ENCODE data around the gene MEF2B. TPM values are rescaled to one million over a fixed set of nuclear protein-coding genes. Genes with fewer than 3 reads are reported as not detected.
"Not testable (repeated sequence)": the region's sequence is repeated elsewhere in the genome, so short reads cannot be mapped to it uniquely, and the experiment has no call there.

Gene MEF2B
- total RNA-seq, 4 donors from 2014 or later: 0.21 to 3.7 TPM; not detected in 2

GRCh38 chr19:19185853-19186740, 16.0 kb upstream of the MEF2B start:
- H3K36me3 ChIP-seq: peaks cover 0 to 69% (median 0%) of the 10 kb centered on the region in 3 donors
- no peaks in the 10 kb centered on the region for H3K9me3 ChIP-seq
- no peak overlapping the region for H3K27ac ChIP-seq
- DNase-seq (ENCODE audit: low spot score in 2 of 2): no peak
- TF ChIP-seq POLR2A (IDR thresholded peaks at IDR 0.05) (no peak), CTCF (IDR thresholded peaks at IDR 0.05) (peak in 3 of 5 experiments; percentile 30 to 40 (median 30)), EP300 (IDR thresholded peaks at IDR 0.05) (no peak)
- peaks cover 5 to 36% (median 15%) of the 10 kb centered on the region in 4 donors for H3K4me1 ChIP-seq
- 56 to 75% methylated on average over 4 to 5 of the region's 9 CpGs for WGBS, 2 donors
- no peak overlapping the region for H3K4me3 ChIP-seq
- no peaks in the 10 kb centered on the region for H3K27me3 ChIP-seq

- Histone ChIP-seq H3K4me1 (peaks cover 0 to 7% (median 0%) of the 10 kb centered on the region in 4 donors), H3K9me3 (peaks cover 0 to 8% (median 0%) of the 10 kb centered on the region in 4 donors), H3K4me3 (no peak overlapping the region), H3K27ac (no peak overlapping the region), H3K36me3 (peaks cover 0 to 96% (median 0%) of the 10 kb centered on the region in 3 donors), H3K27me3 (no peaks in the 10 kb centered on the region)
- no peak for DNase-seq (ENCODE audit: low spot score in 2 of 2)
- 85 to 88% methylated on average over 9 of the region's 9 CpGs for WGBS, 2 donors
- TF ChIP-seq POLR2A (IDR thresholded peaks at IDR 0.05) (no peak), CTCF (IDR thresholded peaks at IDR 0.05) (no peak), EP300 (IDR thresholded peaks at IDR 0.05) (no peak)
Measured at GRCh38 chr19:19181488-19181998, 11.5 kb upstream of the MEF2B start.

- H3K4me3 ChIP-seq: no peak overlapping the region
- no peak for DNase-seq (ENCODE audit: low spot score in 2 of 2)
- TF ChIP-seq EP300 (IDR thresholded peaks at IDR 0.05) (no peak), POLR2A (IDR thresholded peaks at IDR 0.05) (no peak), CTCF (IDR thresholded peaks at IDR 0.05) (no peak)
- H3K36me3 ChIP-seq: peaks cover 0 to 93% (median 0%) of the 10 kb centered on the region in 3 donors
- peaks cover 0 to 8% (median 0%) of the 10 kb centered on the region in 4 donors for H3K9me3 ChIP-seq
- H3K27ac ChIP-seq: no peak overlapping the region
- H3K4me1 ChIP-seq: peaks cover 0 to under 1% (median 0%) of the 10 kb centered on the region in 4 donors
- 80 to 94% methylated on average over 13 to 17 of the region's 17 CpGs for WGBS, 2 donors
- no peaks in the 10 kb centered on the region for H3K27me3 ChIP-seq
Measured at GRCh38 chr19:19179548-19180441, 9.7 kb upstream of the MEF2B start.

DNA sequence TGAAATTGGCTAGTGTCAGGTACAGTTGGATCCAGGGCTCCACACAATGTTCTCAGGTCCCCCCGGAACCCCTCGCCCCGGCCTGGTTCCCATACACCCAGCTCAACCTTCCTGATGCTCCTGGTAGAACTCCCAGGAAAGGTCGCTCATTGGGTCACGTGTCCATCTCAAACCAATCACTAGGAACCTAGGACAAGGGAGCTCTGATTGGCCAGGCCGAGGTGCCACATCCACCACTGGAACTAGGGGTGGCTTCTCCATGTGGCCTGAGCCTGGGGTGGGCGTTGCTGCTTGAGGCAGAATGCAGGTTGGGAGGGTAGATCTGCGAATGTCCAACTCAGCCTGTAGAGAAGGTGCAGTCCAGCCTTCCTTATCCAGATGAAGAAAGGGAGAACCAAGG, 6.9 kb upstream of the MEF2B start:
- TF ChIP-seq POLR2A (IDR thresholded peaks at IDR 0.05) (no peak), CTCF (IDR thresholded peaks at IDR 0.05) (no peak), EP300 (IDR thresholded peaks at IDR 0.05) (no peak)
- H3K4me1 ChIP-seq: peaks cover 0 to 4% (median 0%) of the 10 kb centered on the region in 4 donors
- no peak overlapping the region for H3K27ac ChIP-seq
- DNase-seq (ENCODE audit: low spot score in 2 of 2): no peak
- H3K27me3 ChIP-seq: no peaks in the 10 kb centered on the region
- peaks cover 0 to 8% (median 0%) of the 10 kb centered on the region in 4 donors for H3K9me3 ChIP-seq
- no peak overlapping the region for H3K4me3 ChIP-seq
- peaks cover 0 to 76% (median 0%) of the 10 kb centered on the region in 3 donors for H3K36me3 ChIP-seq
- WGBS, 2 donors: 89 to 93% methylated on average over 6 to 8 of the region's 8 CpGs

DNA sequence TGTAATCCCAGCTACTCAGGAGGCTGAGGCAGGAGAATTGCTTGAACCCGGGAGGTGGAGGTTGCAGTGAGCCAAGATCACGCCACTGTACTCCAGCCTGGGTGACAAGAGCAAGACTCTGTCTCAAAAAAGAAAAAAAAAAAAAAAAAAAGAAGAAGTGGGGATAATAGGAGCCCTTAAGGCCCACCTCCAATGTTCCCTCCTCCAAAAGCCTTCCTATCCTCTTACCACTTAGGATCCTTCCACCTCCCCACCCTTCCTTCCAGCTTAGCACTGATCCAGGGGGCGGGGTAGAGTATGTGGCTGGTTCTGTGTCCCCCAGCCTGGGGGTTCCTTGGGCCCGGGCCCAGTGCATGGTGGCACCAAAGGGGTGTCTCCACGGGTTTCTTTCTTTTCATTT, 3.2 kb upstream of the MEF2B start:
- H3K36me3 ChIP-seq: peaks cover 0 to 43% (median 0%) of the 10 kb centered on the region in 3 donors
- WGBS, 2 donors: 82 to 84% methylated on average over 5 of the region's 5 CpGs
- H3K9me3 ChIP-seq; H3K27me3 ChIP-seq; DNase-seq (ENCODE audit: low spot score in 2 of 2); H3K4me3 ChIP-seq; H3K27ac ChIP-seq: not testable (repeated sequence)
- peaks cover 0 to 21% (median 5%) of the 10 kb centered on the region in 4 donors for H3K4me1 ChIP-seq
